Activated CD4-positive, alpha-beta T cell treated with anti-CD3 and anti-CD28 coated beads, Interleukin-2, amount 50 U/mL, for 24 hours (primary cell): ENCODE results near the gene THOC1.

Experiments used
- DNase-seq, 2 donors: peaks; one replicate each; pipeline ENCODE4 v3.0.0-alpha.2; 2020; ENCODE audit warnings: low read depth in 1 of 2, low spot score in 1 of 2

Gene THOC1

GRCh38 chr18:217532-218336 lies 50.1 kb downstream of the THOC1 start:
- DNase-seq, result no peak

GRCh38 chr18:215448-216010 lies 52.3 kb downstream of the THOC1 start:
- DNase-seq, result no peak

- no peak for DNase-seq
These were observed 53.9 kb downstream of the THOC1 start for GRCh38 chr18:213966-214365.

GRCh38 chr18:213505-213904 lies 54.3 kb downstream of the THOC1 start:
- DNase-seq, result no peak

- no peak for DNase-seq
These were observed 55.1 kb downstream of the THOC1 start for GRCh38 chr18:212780-213179.

- DNase-seq, result no peak
These were observed 56.3 kb downstream of the THOC1 start for GRCh38 chr18:211582-211981.

- DNase-seq, result no peak
These were observed 57.1 kb downstream of the THOC1 start for GRCh38 chr18:210733-211132.

- DNase-seq, result no peak
These were observed 57.8 kb downstream of the THOC1 start for GRCh38 chr18:210075-210474.

- DNase-seq, result no peak
These were observed 68.1 kb downstream of the THOC1 start for GRCh38 chr18:199768-200167.

- DNase-seq, result no peak
These were observed 68.6 kb downstream of the THOC1 start for GRCh38 chr18:199214-199613.

- no peak for DNase-seq
These were observed 72.2 kb downstream of the THOC1 start for GRCh38 chr18:195651-196050.

- no peak for DNase-seq
These were observed 75.0 kb downstream of the THOC1 start for GRCh38 chr18:192801-193200.

- no peak for DNase-seq
These were observed 76.1 kb downstream of the THOC1 start for GRCh38 chr18:191725-192124.

- DNase-seq, result no peak
These were observed 78.6 kb downstream of the THOC1 start for GRCh38 chr18:189254-189653.

- no peak for DNase-seq
These were observed 84.1 kb downstream of the THOC1 start for GRCh38 chr18:183769-184168.

- no peak for DNase-seq
These were observed 86.1 kb downstream of the THOC1 start for GRCh38 chr18:181711-182110.

- DNase-seq, result no peak
These were observed 88.3 kb downstream of the THOC1 start for GRCh38 chr18:179499-179898.

- DNase-seq, result no peak
These were observed 95.5 kb downstream of the THOC1 start for GRCh38 chr18:172361-172760.
